Muscle layer of duodenum (tissue), 2 donors: Measurements from ENCODE around the gene GUCY2D.
A peak's percentile ranks its signal among the peaks of the same experiment; 100 is the strongest.
"Not testable (repeated sequence)": the region's sequence is repeated elsewhere in the genome, so short reads cannot be mapped to it uniquely, and the experiment has no call there.

Experiments used
- H3K27ac ChIP-seq: one replicate; pipeline ENCODE4 v1.7.0; 2013; ENCODE audit warnings: mild to moderate bottlenecking, low read length
- H3K27me3 ChIP-seq: one replicate; pipeline ENCODE4 v1.7.0; 2013; ENCODE audit warnings: low read depth, mild to moderate bottlenecking, control low read depth, low read length
- H3K36me3 ChIP-seq, 2 donors: one replicate each; pipeline ENCODE4 v1.7.0; 2013; ENCODE audit warnings: low read length in 2 of 2, control low read depth in 1 of 2, mild to moderate bottlenecking in 1 of 2; ENCODE audit not compliant: insufficient read depth in 2 of 2, control insufficient read depth in 1 of 2
- H3K4me1 ChIP-seq, 2 donors: one replicate each; pipeline ENCODE4 v1.7.0; 2013; ENCODE audit warnings: low read length in 2 of 2, mild to moderate bottlenecking in 2 of 2, control low read depth in 1 of 2, moderate library complexity in 1 of 2; ENCODE audit not compliant: insufficient read depth in 2 of 2, control insufficient read depth in 1 of 2
- H3K4me3 ChIP-seq, 2 donors: one replicate each; pipeline ENCODE4 v1.7.0; 2013; ENCODE audit warnings: low read length in 2 of 2, low read depth in 1 of 2, mild to moderate bottlenecking in 1 of 2
- H3K9me3 ChIP-seq, 2 donors: one replicate each; pipeline ENCODE4 v1.7.0; 2013; ENCODE audit warnings: low read length in 2 of 2, control low read depth in 1 of 2, mild to moderate bottlenecking in 1 of 2; ENCODE audit not compliant: control insufficient read depth in 1 of 2
- donor health status: healthy.

GUCY2D gene

GRCh38 chr17:8001976-8002720 is at the start of gene GUCY2D:
Gene GUCY2D (plus strand): TSS chr17:8002615. CDS start chr17:8003048, 433 bp downstream.
- Histone ChIP-seq H3K4me1 (peaks cover 0 to 18% of the 10 kb centered on the region in 2 donors), H3K4me3 (peak within 1 kb of the TSS in 1 of 2 donors; percentile 44), H3K36me3 (no peaks in the 10 kb centered on the region), H3K27me3 (peaks cover 32% of the 10 kb centered on the region), H3K27ac (no peak within 1 kb of the TSS), H3K9me3 (no peaks in the 10 kb centered on the region)

GRCh38 chr17:7953266-7953665 is 49.1 kb upstream of the GUCY2D start:
- peaks cover 13 to 14% of the 10 kb centered on the region in 2 donors for H3K36me3 ChIP-seq
- not testable (repeated sequence) for H3K27ac ChIP-seq, H3K4me1 ChIP-seq, H3K4me3 ChIP-seq, H3K27me3 ChIP-seq, H3K9me3 ChIP-seq

GRCh38 chr17:7955414-7956227 is 46.8 kb upstream of the GUCY2D start:
- Histone ChIP-seq H3K9me3 (no peaks in the 10 kb centered on the region), H3K27me3 (no peaks in the 10 kb centered on the region), H3K4me3 (no peak overlapping the region), H3K27ac (no peak overlapping the region), H3K36me3 (no peaks in the 10 kb centered on the region), H3K4me1 (peaks cover 0 to 7% of the 10 kb centered on the region in 2 donors)

- Histone ChIP-seq H3K9me3 (no peaks in the 10 kb centered on the region), H3K4me1 (peaks cover 0 to 7% of the 10 kb centered on the region in 2 donors), H3K27ac (no peak overlapping the region), H3K27me3 (no peaks in the 10 kb centered on the region), H3K4me3 (no peak overlapping the region), H3K36me3 (no peaks in the 10 kb centered on the region)
These were observed 46.0 kb upstream of the GUCY2D start for GRCh38 chr17:7956228-7956965.

GRCh38 chr17:7959503-7960253 is 42.7 kb upstream of the GUCY2D start:
- peaks cover 0 to 7% of the 10 kb centered on the region in 2 donors for H3K4me1 ChIP-seq
- H3K4me3 ChIP-seq = no peak overlapping the region

GRCh38 chr17:7961421-7961820 is 41.0 kb upstream of the GUCY2D start:
- H3K27ac ChIP-seq = no peak overlapping the region
- H3K4me3 ChIP-seq = no peak overlapping the region
- no peaks in the 10 kb centered on the region for H3K4me1 ChIP-seq

More at GRCh38 chr17:7959503-7960253, 42.7 kb upstream of the GUCY2D start:
- no peaks in the 10 kb centered on the region for H3K27me3 ChIP-seq
- H3K36me3 ChIP-seq = no peaks in the 10 kb centered on the region
- no peaks in the 10 kb centered on the region for H3K9me3 ChIP-seq
- H3K27ac ChIP-seq = no peak overlapping the region

GRCh38 chr17:7967751-7968150 is 34.7 kb upstream of the GUCY2D start:
- no peak overlapping the region for H3K4me3 ChIP-seq
- no peaks in the 10 kb centered on the region for H3K27me3 ChIP-seq
- no peak overlapping the region for H3K27ac ChIP-seq
- no peaks in the 10 kb centered on the region for H3K36me3 ChIP-seq
- H3K4me1 ChIP-seq = no peaks in the 10 kb centered on the region
- no peaks in the 10 kb centered on the region for H3K9me3 ChIP-seq

More at GRCh38 chr17:7961421-7961820, 41.0 kb upstream of the GUCY2D start:
- H3K27me3 ChIP-seq = no peaks in the 10 kb centered on the region
- no peaks in the 10 kb centered on the region for H3K36me3 ChIP-seq
- no peaks in the 10 kb centered on the region for H3K9me3 ChIP-seq

- no peaks in the 10 kb centered on the region for H3K27me3 ChIP-seq
- H3K27ac ChIP-seq = no peak overlapping the region
- H3K36me3 ChIP-seq = no peaks in the 10 kb centered on the region
- no peaks in the 10 kb centered on the region for H3K4me1 ChIP-seq
- no peak overlapping the region for H3K4me3 ChIP-seq
- H3K9me3 ChIP-seq = peaks cover 0 to 4% of the 10 kb centered on the region in 2 donors
These were observed 33.0 kb upstream of the GUCY2D start for GRCh38 chr17:7969433-7969832.

- no peaks in the 10 kb centered on the region for H3K27me3 ChIP-seq
- H3K27ac ChIP-seq = no peak overlapping the region
- no peak overlapping the region for H3K4me3 ChIP-seq
- peaks cover 9 to 10% of the 10 kb centered on the region in 2 donors for H3K9me3 ChIP-seq
- no peaks in the 10 kb centered on the region for H3K36me3 ChIP-seq
- H3K4me1 ChIP-seq = no peaks in the 10 kb centered on the region
These were observed 30.8 kb upstream of the GUCY2D start for GRCh38 chr17:7971651-7972050.

- Histone ChIP-seq H3K27me3 (no peaks in the 10 kb centered on the region), H3K4me3 (no peak overlapping the region), H3K9me3 (peaks cover 9 to 10% of the 10 kb centered on the region in 2 donors), H3K27ac (no peak overlapping the region), H3K4me1 (no peaks in the 10 kb centered on the region), H3K36me3 (no peaks in the 10 kb centered on the region)
These were observed 30.2 kb upstream of the GUCY2D start for GRCh38 chr17:7972131-7972785.
